CD4-positive, alpha-beta T cell (primary cell): ENCODE data around the gene CCT4. TPM values are rescaled to one million over a fixed set of nuclear protein-coding genes. Genes with fewer than 3 reads are reported as not detected.

Experiments
- ATAC-seq: fragments of 200-7000 bp; cut with Tn5 transposase; one replicate; pipeline ENCODE4 v1.10.0; 2022; ENCODE audit warnings: mild to moderate bottlenecking; ENCODE audit not compliant: poor library complexity
- CTCF ChIA-PET: fragments of 350-600 bp; sonication (Branson Sonifier 250); formaldehyde crosslinking; loops from one replicate; lab custom pipeline; 2021; ENCODE audit warnings: antibody characterized with exemption, inconsistent platforms; lab: Charles Lee
- POLR2A ChIA-PET: fragments of 350-600 bp; sonication (Branson Sonifier 250); formaldehyde crosslinking; loops from one replicate; lab custom pipeline; 2021; ENCODE audit warnings: antibody characterized with exemption, inconsistent platforms; lab: Charles Lee
- DNase-seq, 14 experiments: peaks; one replicate each; pipeline ENCODE4 v3.0.0-alpha.2; 2013 to 2020; ENCODE audit warnings: mixed read lengths in 2 of 14
- H3K27ac ChIP-seq, 2 donors: one replicate each; pipeline versions ENCODE4 v1.5.1 to v1.7.0; 2013; ENCODE audit warnings: low read length in 2 of 2, low read depth in 1 of 2, mild to moderate bottlenecking in 1 of 2
- H3K27me3 ChIP-seq, 2 experiments: 1 replicate in 1 of 2; 2 replicates in 1 of 2; pipeline versions ENCODE4 v1.6.1 to v1.7.0; 2013; ENCODE audit warnings: low read length in 2 of 2, control low read depth in 1 of 2, mild to moderate bottlenecking in 1 of 2, moderate library complexity in 1 of 2; ENCODE audit not compliant: insufficient read depth in 2 of 2, control insufficient read depth in 1 of 2
- H3K36me3 ChIP-seq: one replicate; pipeline ENCODE4 v1.6.1; 2013; ENCODE audit warnings: low read length, control low read depth; ENCODE audit not compliant: insufficient read depth
- H3K4me1 ChIP-seq: one replicate; pipeline ENCODE4 v1.6.1; 2013; ENCODE audit warnings: low read length, control low read depth; ENCODE audit not compliant: insufficient read depth
- H3K4me3 ChIP-seq: one replicate; pipeline ENCODE4 v1.5.1; 2013; ENCODE audit warnings: mild to moderate bottlenecking, low read length, moderate library complexity
- H3K9me3 ChIP-seq, 2 experiments: 1 replicate in 1 of 2; 2 replicates in 1 of 2; pipeline versions ENCODE4 v1.6.1 to v1.7.0; 2013; ENCODE audit warnings: low read length in 2 of 2, mild to moderate bottlenecking in 2 of 2, control low read depth in 1 of 2, moderate library complexity in 1 of 2; ENCODE audit not compliant: control insufficient read depth in 1 of 2, insufficient read depth in 1 of 2
- H3K27ac Mint-ChIP-seq: one replicate; pipeline ENCODE4 v1.8.0; 2020; ENCODE audit warnings: mixed read lengths
- H3K27me3 Mint-ChIP-seq: one replicate; pipeline ENCODE4 v1.8.0; 2021; ENCODE audit warnings: mixed read lengths
- H3K36me3 Mint-ChIP-seq: one replicate; pipeline ENCODE4 v1.8.0; 2021; ENCODE audit warnings: low read depth, mixed read lengths
- H3K4me1 Mint-ChIP-seq: one replicate; pipeline ENCODE4 v1.8.0; 2021; ENCODE audit warnings: low read depth, mixed read lengths
- H3K4me3 Mint-ChIP-seq: one replicate; pipeline ENCODE4 v1.8.0; 2020; ENCODE audit warnings: mild to moderate bottlenecking, mixed read lengths
- H3K9me3 Mint-ChIP-seq: one replicate; pipeline ENCODE4 v1.8.0; 2020; ENCODE audit warnings: mixed read lengths
- intact Hi-C, 2 experiments: fragments of 100-400 bp; cut with DNase I in 1 of 2; cut with micrococcal nuclease in 1 of 2; formaldehyde crosslinking; loops; one replicate each; pipeline versions ENCODE4 v1.15.1 to v1.9.0; 2023 to 2025; cut with DNase I, micrococcal nuclease
- total RNA-seq, 174 experiments: library from RNA in 2 of 174; stranded (reverse) in 2 of 174; gene quantifications; one replicate each; pipeline ENCODE4 v1.2.3 and lab custom pipeline; 2021 to 2026
- TF ChIP-seq, protein P1 (sequence below): fragments of 200-600 bp; IDR thresholded peaks from one replicate; pipeline ENCODE4 v1.8.0; 2022; ENCODE audit warnings: antibody characterized with exemption, mild to moderate bottlenecking

The CCT4 gene
- total RNA-seq, 2 experiments from 2014 or later = 100 to 114 TPM

DNA sequence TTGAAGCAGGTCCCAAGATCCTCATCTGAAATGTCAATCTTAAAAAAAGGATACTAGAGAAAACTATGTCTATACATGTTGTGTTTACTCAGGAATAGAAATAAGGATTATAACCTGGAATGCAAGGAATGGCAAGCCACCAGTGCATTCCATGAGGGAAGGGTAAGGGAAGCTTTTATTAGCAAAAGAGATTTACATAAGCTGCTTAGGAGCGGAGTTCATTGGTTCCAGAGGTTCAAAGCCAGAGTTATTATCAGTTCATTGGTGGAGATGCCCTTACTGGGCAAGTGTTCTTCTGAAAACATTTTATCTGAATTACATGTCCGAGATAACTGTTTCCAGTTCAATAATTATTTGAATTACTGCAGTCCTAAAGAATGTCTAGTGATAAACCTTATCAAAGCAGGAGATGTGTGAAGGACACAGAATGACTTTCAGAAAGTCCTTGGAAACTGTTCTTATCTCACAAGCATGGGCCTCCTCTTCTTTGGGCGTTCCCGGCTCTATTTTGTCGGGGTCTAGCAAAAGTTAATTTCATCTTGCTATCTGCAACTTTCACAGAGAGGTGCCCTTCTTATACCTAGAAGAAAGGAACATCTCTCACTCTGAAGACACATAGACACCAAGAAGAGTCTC lies 40.5 kb upstream of the CCT4 start:
- ChIA-PET CTCF (no interaction called here), POLR2A (no interaction called here)
- Mint-ChIP-seq H3K9me3 (no peaks in the 10 kb centered on the region), H3K4me1 (no peaks in the 10 kb centered on the region), H3K27me3 (no peaks in the 10 kb centered on the region), H3K27ac (no peak overlapping the region), H3K36me3 (peaks cover 12% of the 10 kb centered on the region), H3K4me3 (no peak overlapping the region)
- Histone ChIP-seq H3K27ac (no peak overlapping the region), H3K4me1 (no peaks in the 10 kb centered on the region), H3K4me3 (no peak overlapping the region), H3K36me3 (no peaks in the 10 kb centered on the region), H3K27me3 (no peaks in the 10 kb centered on the region), H3K9me3 (no peaks in the 10 kb centered on the region)
- TF ChIP-seq, protein P1, sequence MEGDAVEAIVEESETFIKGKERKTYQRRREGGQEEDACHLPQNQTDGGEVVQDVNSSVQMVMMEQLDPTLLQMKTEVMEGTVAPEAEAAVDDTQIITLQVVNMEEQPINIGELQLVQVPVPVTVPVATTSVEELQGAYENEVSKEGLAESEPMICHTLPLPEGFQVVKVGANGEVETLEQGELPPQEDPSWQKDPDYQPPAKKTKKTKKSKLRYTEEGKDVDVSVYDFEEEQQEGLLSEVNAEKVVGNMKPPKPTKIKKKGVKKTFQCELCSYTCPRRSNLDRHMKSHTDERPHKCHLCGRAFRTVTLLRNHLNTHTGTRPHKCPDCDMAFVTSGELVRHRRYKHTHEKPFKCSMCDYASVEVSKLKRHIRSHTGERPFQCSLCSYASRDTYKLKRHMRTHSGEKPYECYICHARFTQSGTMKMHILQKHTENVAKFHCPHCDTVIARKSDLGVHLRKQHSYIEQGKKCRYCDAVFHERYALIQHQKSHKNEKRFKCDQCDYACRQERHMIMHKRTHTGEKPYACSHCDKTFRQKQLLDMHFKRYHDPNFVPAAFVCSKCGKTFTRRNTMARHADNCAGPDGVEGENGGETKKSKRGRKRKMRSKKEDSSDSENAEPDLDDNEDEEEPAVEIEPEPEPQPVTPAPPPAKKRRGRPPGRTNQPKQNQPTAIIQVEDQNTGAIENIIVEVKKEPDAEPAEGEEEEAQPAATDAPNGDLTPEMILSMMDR = no peak
- ATAC-seq (no peak), DNase-seq (no peak)
- intact Hi-C loops = no loop called here

DNA sequence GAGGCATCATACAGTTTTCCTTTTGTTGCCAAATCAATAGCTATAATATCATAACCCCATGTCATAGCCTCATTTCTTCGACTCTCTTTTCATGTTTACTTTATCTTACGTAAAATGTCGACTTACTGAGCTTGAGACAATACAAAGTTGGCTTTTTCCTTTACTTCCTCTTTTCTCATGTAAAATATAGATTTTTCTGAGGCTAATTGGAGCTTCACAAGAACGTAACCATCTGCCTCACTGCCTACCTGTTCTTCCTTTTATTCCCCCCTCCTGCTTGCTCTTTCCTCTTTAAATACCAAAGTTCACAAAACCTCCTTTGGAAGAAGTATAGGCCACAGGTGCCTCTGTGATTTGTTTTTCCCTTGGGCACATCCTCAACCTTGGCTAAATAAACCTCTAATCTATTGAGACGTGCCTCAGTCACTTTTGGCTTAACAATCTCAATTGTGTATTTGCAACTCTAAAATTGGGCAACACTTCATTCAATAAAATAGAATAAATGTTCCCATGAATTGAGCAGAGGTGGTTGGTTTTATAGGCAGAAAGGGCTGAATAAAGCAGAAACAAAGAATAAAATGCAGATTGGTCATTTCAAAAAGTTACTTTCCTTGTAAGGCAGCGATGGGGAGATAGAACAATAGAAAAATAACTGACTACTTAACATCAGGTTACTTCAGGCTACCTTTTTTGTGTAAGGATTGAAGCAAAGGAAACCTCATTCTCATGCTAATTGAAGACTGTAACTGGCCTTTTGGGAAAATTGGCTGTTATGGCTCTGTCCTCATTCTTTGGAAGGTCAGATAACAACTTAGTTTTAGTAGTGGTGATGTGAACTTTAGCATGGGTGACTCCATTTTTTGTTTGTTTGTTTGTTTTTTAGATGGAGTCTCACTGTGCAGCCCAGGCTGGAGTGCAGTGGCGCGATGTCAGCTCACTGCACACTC lies 38.3 kb upstream of the CCT4 start:
- H3K4me3 ChIP-seq = no peak overlapping the region
- no peaks in the 10 kb centered on the region for H3K27me3 ChIP-seq
- no peaks in the 10 kb centered on the region for H3K36me3 ChIP-seq
- TF ChIP-seq, protein P1 = no peak
- no peaks in the 10 kb centered on the region for H3K9me3 ChIP-seq
- intact Hi-C loops = no loop called here
- H3K4me3 Mint-ChIP-seq = no peak overlapping the region
- peaks cover 11% of the 10 kb centered on the region for H3K36me3 Mint-ChIP-seq
- H3K9me3 Mint-ChIP-seq = no peaks in the 10 kb centered on the region
- no peak for ATAC-seq
- no peak for DNase-seq
- no peak overlapping the region for H3K27ac ChIP-seq
- POLR2A ChIA-PET = no interaction called here
- H3K27me3 Mint-ChIP-seq = no peaks in the 10 kb centered on the region
- H3K4me1 Mint-ChIP-seq = no peaks in the 10 kb centered on the region
- CTCF ChIA-PET = no interaction called here
- H3K27ac Mint-ChIP-seq = no peak overlapping the region
- no peaks in the 10 kb centered on the region for H3K4me1 ChIP-seq

DNA sequence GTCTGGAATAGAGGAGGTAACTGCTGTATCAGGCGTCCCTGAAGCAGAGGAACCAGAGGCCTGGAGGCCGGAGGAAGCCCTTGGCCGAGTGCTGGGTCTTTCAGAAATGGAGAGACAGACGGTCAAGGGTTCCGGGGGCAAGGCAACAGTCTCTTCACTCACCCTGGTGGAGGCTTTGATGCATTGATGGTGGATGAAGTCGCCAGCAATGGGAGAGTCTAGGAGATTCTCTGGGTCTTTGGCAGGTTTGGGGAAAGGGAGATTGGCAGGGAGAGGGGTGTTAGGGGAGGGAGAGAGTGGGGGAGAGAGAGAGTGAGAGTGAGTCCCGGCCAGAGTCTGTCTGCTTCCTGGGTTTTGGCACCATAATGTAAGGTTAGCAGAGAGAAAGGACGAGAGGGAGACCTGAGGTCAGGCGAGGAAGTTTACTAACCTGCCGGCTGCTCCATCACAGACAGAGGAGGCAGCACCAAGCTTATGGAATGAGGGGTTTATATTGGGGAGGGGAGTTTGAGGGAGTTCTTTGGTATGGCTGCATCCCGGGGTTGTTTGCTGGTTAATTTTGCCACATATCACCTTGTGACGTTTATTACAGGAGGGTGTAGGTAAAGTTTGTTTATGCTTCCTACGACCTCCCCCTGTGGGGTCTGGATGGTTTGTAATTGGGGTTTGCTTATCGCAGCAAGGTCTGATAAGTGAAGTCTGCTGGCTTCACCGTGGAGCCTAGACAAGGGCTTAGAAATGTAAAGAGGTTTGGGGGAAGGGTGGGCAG lies 36.6 kb upstream of the CCT4 start:
- Histone ChIP-seq H3K36me3 (no peaks in the 10 kb centered on the region), H3K4me3 (no peak overlapping the region), H3K27me3 (no peaks in the 10 kb centered on the region), H3K4me1 (no peaks in the 10 kb centered on the region), H3K27ac (no peak overlapping the region), H3K9me3 (no peaks in the 10 kb centered on the region)
- intact Hi-C loops = no loop called here
- TF ChIP-seq, protein P1 = no peak
- H3K27me3 Mint-ChIP-seq = no peaks in the 10 kb centered on the region
- CTCF ChIA-PET = no interaction called here
- ATAC-seq (no peak), DNase-seq (no peak)
- H3K4me3 Mint-ChIP-seq = no peak overlapping the region
- H3K9me3 Mint-ChIP-seq = no peaks in the 10 kb centered on the region
- H3K36me3 Mint-ChIP-seq = peaks cover 11% of the 10 kb centered on the region
- POLR2A ChIA-PET = no interaction called here
- H3K27ac Mint-ChIP-seq = no peak overlapping the region
- no peaks in the 10 kb centered on the region for H3K4me1 Mint-ChIP-seq
